Measurements from ENCODE around the gene IRGM. TPM values are rescaled to one million over a fixed set of nuclear protein-coding genes. Genes with fewer than 3 reads are reported as not detected.
"Not testable (repeated sequence)": the region's sequence is repeated elsewhere in the genome, so short reads cannot be mapped to it uniquely, and the experiment has no call there.

IRGM gene
- total RNA-seq, 1 donor from 2014 or later: not detected

DNA sequence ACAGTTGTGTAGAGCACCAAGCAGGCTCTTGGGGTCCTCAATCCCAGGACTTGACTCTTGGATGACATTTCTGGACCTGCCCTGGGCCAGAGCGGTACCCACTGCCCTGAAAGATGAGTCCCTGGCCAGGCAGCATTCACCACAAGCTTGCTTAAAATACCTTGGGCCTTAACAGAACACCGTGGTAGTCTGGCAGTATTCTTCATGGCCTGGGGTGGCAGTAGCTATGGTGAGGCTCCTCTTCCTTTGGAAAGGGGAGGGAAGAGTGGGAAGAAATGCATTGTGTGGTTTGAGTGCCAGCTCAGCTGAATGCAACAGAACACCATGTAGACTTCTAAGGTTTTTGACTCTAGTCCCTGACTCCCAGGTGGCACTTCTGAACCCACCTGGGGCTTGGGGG lies 29.4 kb upstream of the IRGM start:
- no peak for DNase-seq

DNA sequence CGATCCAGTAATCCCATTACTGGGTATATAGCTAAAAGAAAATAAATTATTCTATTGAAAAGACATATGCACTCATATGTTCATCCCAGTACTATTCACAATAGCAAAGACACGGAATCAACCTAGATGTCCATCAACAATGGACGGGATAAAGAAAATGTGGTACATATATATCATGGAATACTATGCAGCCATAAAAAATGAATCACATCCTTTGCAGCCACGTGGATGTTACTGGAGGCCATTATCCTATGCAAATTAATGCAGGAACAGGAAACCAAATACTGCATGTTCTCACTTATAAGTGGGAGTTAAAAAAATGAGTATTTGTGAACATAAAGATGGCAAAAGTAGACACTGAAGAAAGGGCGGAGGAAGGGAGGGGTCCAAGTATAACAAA lies 16.6 kb upstream of the IRGM start:
- Histone ChIP-seq H3K9me3 (peaks cover 8% of the 10 kb centered on the region), H3K4me3 (no peak overlapping the region), H3K4me1 (no peaks in the 10 kb centered on the region), H3K36me3 (no peaks in the 10 kb centered on the region), H3K27ac (no peak overlapping the region), H3K27me3 (no peaks in the 10 kb centered on the region)
- ATAC-seq (no peak), DNase-seq (no peak)
- intact Hi-C loops (cut with DNase I): no loop called here
- TF ChIP-seq, protein P1, sequence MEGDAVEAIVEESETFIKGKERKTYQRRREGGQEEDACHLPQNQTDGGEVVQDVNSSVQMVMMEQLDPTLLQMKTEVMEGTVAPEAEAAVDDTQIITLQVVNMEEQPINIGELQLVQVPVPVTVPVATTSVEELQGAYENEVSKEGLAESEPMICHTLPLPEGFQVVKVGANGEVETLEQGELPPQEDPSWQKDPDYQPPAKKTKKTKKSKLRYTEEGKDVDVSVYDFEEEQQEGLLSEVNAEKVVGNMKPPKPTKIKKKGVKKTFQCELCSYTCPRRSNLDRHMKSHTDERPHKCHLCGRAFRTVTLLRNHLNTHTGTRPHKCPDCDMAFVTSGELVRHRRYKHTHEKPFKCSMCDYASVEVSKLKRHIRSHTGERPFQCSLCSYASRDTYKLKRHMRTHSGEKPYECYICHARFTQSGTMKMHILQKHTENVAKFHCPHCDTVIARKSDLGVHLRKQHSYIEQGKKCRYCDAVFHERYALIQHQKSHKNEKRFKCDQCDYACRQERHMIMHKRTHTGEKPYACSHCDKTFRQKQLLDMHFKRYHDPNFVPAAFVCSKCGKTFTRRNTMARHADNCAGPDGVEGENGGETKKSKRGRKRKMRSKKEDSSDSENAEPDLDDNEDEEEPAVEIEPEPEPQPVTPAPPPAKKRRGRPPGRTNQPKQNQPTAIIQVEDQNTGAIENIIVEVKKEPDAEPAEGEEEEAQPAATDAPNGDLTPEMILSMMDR (IDR thresholded peaks at IDR 0.05): no peak

More for the DNA sequence above, 29.4 kb upstream of the IRGM start:
- no peak overlapping the region for H3K27ac ChIP-seq
- TF ChIP-seq, protein P1 (IDR thresholded peaks at IDR 0.05): no peak
- no peak for ATAC-seq
- H3K9me3 ChIP-seq: peaks cover 11% of the 10 kb centered on the region
- no peaks in the 10 kb centered on the region for H3K27me3 ChIP-seq
- intact Hi-C loops (cut with DNase I): no loop called here
- H3K4me1 ChIP-seq: no peaks in the 10 kb centered on the region
- H3K4me3 ChIP-seq: no peak overlapping the region
- no peaks in the 10 kb centered on the region for H3K36me3 ChIP-seq

DNA sequence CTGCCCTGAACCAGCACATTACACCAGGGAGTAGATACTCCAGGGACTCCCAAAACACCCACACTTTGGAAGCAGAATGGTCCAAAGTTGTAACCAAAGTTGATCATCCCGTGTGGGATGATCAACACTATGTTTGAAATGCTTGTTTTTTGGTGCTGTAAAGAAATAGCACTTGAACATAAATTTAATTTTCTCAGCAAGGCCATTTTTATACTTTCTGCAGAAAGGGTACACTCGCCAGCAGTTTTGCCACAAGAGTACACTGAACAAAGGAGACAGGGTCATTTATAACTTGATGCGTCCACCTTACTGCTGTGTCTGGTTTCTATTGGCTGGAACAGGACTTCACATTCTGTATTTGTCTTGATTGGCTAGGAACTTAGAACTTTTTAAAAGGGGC lies 14.5 kb upstream of the IRGM start:
- H3K27me3 ChIP-seq; H3K36me3 ChIP-seq; H3K9me3 ChIP-seq; H3K4me1 ChIP-seq; ATAC-seq; H3K27ac ChIP-seq; DNase-seq; intact Hi-C loops (cut with DNase I); H3K4me3 ChIP-seq: not testable (repeated sequence)

DNA sequence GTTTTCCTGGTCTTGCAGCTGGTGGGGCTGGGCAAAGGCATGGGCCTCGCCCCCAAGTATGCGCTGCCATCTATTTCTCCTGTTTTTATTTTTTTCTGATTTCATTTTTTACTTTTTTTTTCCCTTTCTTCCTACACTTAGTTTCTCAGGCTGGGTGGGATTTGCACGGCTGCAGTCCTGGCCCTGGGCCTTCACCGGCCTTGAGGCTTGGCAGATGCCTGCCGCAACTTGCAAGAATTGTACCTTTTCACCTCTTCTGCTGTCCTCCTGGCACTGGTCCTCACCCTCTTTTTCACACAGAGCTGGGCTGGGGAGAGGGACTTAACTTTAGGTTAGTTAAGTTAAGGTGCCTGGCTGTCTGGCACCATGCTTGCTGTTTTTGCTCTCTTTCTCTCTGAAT lies 10.3 kb upstream of the IRGM start:
- DNase-seq (no peak), ATAC-seq (no peak)
- no peaks in the 10 kb centered on the region for H3K4me1 ChIP-seq
- peaks cover 8% of the 10 kb centered on the region for H3K9me3 ChIP-seq
- intact Hi-C loops (cut with DNase I): no loop called here
- TF ChIP-seq, protein P1 (IDR thresholded peaks at IDR 0.05): no peak
- H3K36me3 ChIP-seq: no peaks in the 10 kb centered on the region
- H3K27ac ChIP-seq: no peak overlapping the region
- H3K27me3 ChIP-seq: no peaks in the 10 kb centered on the region
- no peak overlapping the region for H3K4me3 ChIP-seq

DNA sequence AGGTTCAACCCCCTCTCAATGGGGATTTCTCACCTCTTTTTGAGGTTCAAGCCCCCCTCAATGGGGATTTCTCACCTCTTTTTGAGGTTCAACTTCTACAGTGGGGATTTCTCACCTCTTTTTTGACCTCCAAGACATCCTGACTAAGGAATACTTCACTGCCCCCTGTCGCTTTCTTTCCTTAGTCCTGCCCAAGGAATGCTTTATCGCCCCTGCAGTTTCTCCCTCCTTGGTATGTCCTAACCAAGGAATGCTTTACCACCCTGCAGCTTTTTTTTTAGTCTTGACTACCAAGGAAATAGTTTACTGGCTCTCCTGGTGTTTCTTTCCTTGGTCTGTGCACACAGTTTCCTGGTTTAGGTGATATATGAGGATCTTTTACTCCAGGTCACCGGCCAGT lies 9.6 kb upstream of the IRGM start:
- intact Hi-C loops (cut with DNase I): no loop called here
- Histone ChIP-seq H3K4me1 (no peaks in the 10 kb centered on the region), H3K27ac (no peak overlapping the region), H3K9me3 (peaks cover 8% of the 10 kb centered on the region), H3K27me3 (no peaks in the 10 kb centered on the region), H3K4me3 (no peak overlapping the region), H3K36me3 (no peaks in the 10 kb centered on the region)
- ATAC-seq (no peak), DNase-seq (no peak)
- TF ChIP-seq, protein P1 (IDR thresholded peaks at IDR 0.05): no peak

DNA sequence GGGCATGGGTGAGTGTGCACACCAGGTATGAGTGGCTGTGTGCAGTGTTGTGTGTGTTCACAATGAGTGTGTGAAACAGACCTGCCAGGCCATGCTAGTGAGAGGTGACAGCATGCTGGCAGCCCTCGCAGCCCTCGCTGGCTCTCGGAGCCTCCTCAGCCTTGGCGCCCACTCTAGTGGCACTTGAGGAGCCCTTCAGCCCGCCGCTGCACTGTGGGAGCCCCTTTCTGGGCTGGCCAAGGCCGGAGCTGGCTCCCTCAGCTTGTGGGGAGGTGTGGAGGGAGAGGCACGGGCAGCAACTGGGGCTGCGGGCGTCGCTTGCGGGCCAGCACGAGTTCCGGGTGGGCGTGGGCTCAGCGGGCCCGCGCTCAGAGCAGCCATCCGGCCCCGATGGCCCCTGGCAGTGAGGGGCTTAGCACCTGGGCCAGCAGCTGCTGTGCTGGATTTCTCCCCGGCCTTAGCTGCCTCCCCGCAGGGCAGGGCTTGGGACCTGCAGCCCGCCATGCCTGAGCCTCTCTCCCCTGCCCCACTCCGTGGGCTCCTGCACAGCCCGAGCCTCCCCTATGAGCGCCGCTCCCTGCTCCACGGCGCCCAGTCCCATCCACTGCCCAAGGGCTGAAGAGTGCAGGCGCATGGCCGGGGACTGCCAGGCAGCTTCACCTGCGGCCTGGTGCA lies 999 bp upstream of the IRGM start:
- DNase-seq; H3K4me1 ChIP-seq; H3K4me3 ChIP-seq; intact Hi-C loops (cut with DNase I); H3K27me3 ChIP-seq; H3K36me3 ChIP-seq; H3K27ac ChIP-seq; H3K9me3 ChIP-seq: not testable (repeated sequence)
- ATAC-seq: peak; percentile 21

Data from upper lobe of right lung (tissue), 1 donor.